IMR-90 (cell line): ENCODE results near the gene EIF4G3. TPM values are rescaled to one million over a fixed set of nuclear protein-coding genes. Genes with fewer than 3 reads are reported as not detected.

Source experiments
- ATAC-seq: fragments of 200-7000 bp; cut with Tn5 transposase; 2 replicates; pipeline ENCODE4 v1.9.1; 2020; ENCODE audit warnings: low read depth, mild to moderate bottlenecking, moderate library complexity
- BruUV-seq: library from RNA; stranded (reverse); fragments of 400-500 nt; replicated peaks from 2 replicates; lab custom pipeline; 2021; lab: Mats Ljungman, UMichigan
- CTCF ChIA-PET: fragments of 300-600 bp; formaldehyde crosslinking; extraction: SDS; loops from one replicate; lab custom pipeline; 2021; ENCODE audit warnings: antibody characterized with exemption; lab: Yijun Ruan, JAX
- POLR2A ChIA-PET: fragments of 300-600 bp; sonication (Branson Sonifier 250); formaldehyde crosslinking; loops from one replicate; lab custom pipeline; 2022; ENCODE audit warnings: antibody characterized with exemption; ENCODE audit not compliant: unreplicated experiment; lab: Charles Lee
- DNase-seq: peaks from one replicate; pipeline ENCODE4 v3.0.0; 2013
- H2AFZ ChIP-seq: replicated peaks from 2 replicates; pipeline ENCODE3; 2013; ENCODE audit warnings: low read length, mild to moderate bottlenecking; ENCODE audit not compliant: poor library complexity
- H2AK5ac ChIP-seq: 2 replicates; pipeline ENCODE4 v1.6.1; 2013; ENCODE audit warnings: low read depth, low read length, inconsistent platforms
- H2AK9ac ChIP-seq: replicated peaks from 2 replicates; pipeline ENCODE3; 2013; ENCODE audit warnings: mild to moderate bottlenecking, low read depth, low read length, moderate library complexity; ENCODE audit not compliant: poor library complexity
- H2BK120ac ChIP-seq: 2 replicates; pipeline ENCODE4 v1.6.1; 2013; ENCODE audit warnings: low read depth, low read length, inconsistent platforms
- H2BK15ac ChIP-seq: 3 replicates; pipeline ENCODE4 v1.6.1; 2013; ENCODE audit warnings: low read depth, low read length, inconsistent platforms
- H2BK20ac ChIP-seq: 2 replicates; pipeline ENCODE4 v1.6.1; 2013; ENCODE audit warnings: low read depth, mild to moderate bottlenecking, inconsistent platforms, low read length, moderate library complexity
- H2BK5ac ChIP-seq: 2 replicates; pipeline ENCODE4 v1.6.1; 2013; ENCODE audit warnings: mild to moderate bottlenecking, low read depth, low read length, inconsistent platforms; ENCODE audit not compliant: poor library complexity, severe bottlenecking
- H3K14ac ChIP-seq: replicated peaks from 2 replicates; pipeline ENCODE4 v1.6.1; 2013; ENCODE audit warnings: low read depth, low read length, inconsistent platforms
- H3K18ac ChIP-seq: 2 replicates; pipeline ENCODE4 v1.6.1; 2013; ENCODE audit warnings: low read depth, low read length, control low read depth
- H3K23ac ChIP-seq: 2 replicates; pipeline ENCODE4 v1.6.1; 2013; ENCODE audit warnings: low read depth, low read length, inconsistent platforms
- H3K27ac ChIP-seq: 2 replicates; pipeline ENCODE4 v1.5.1; 2013; ENCODE audit warnings: mild to moderate bottlenecking, control low read depth, low read length; ENCODE audit not compliant: insufficient read depth
- H3K27me3 ChIP-seq: 2 replicates; pipeline ENCODE4 v1.6.1; 2013; ENCODE audit warnings: low read length; ENCODE audit not compliant: control insufficient read depth, insufficient read depth
- H3K36me3 ChIP-seq: 2 replicates; pipeline ENCODE4 v1.6.1; 2013; ENCODE audit warnings: low read length, mixed read lengths; ENCODE audit not compliant: control insufficient read depth, insufficient read depth
- H3K4ac ChIP-seq: 2 replicates; pipeline ENCODE4 v1.6.1; 2013; ENCODE audit warnings: low read depth, low read length, inconsistent platforms
- H3K4me1 ChIP-seq: 2 replicates; pipeline ENCODE4 v1.6.1; 2013; ENCODE audit warnings: low read length, mixed read lengths; ENCODE audit not compliant: control insufficient read depth, insufficient read depth
- H3K4me2 ChIP-seq: 2 replicates; pipeline ENCODE4 v1.6.1; 2013; ENCODE audit warnings: low read depth, mild to moderate bottlenecking, control low read depth, low read length, moderate library complexity
- H3K4me3 ChIP-seq: 2 replicates; pipeline ENCODE4 v1.5.1; 2013; ENCODE audit warnings: low read depth, mild to moderate bottlenecking, control low read depth, low read length, moderate library complexity; ENCODE audit not compliant: insufficient read depth
- H3K56ac ChIP-seq: 2 replicates; pipeline ENCODE4 v1.6.1; 2013; ENCODE audit warnings: low read length, inconsistent platforms; ENCODE audit not compliant: insufficient read depth; ENCODE audit errors: extremely low read depth
- H3K79me1 ChIP-seq, 2 experiments: 2 replicates each; pipeline ENCODE4 v1.6.1; 2013; ENCODE audit warnings: low read length in 2 of 2, inconsistent platforms in 1 of 2, low read depth in 1 of 2
- H3K9ac ChIP-seq: 2 replicates; pipeline ENCODE4 v1.6.1; 2013; ENCODE audit warnings: low read depth, low read length, control low read depth
- H3K9me1 ChIP-seq: 2 replicates; pipeline ENCODE4 v1.6.1; 2013; ENCODE audit warnings: low read length, inconsistent platforms; ENCODE audit not compliant: insufficient read depth
- H3K9me3 ChIP-seq: 2 replicates; pipeline ENCODE4 v1.6.1; 2013; ENCODE audit warnings: low read length; ENCODE audit not compliant: control insufficient read depth, insufficient read depth
- H4K20me1 ChIP-seq: 2 replicates; pipeline ENCODE4 v1.6.1; 2013; ENCODE audit warnings: low read length, inconsistent platforms; ENCODE audit not compliant: insufficient read depth
- H4K5ac ChIP-seq: 2 replicates; pipeline ENCODE4 v1.6.1; 2013; ENCODE audit warnings: mild to moderate bottlenecking, low read depth, low read length, control low read depth
- H4K8ac ChIP-seq, 2 experiments: 2 replicates each; pipeline ENCODE4 v1.6.1; 2013; ENCODE audit warnings: low read depth in 2 of 2, low read length in 2 of 2, control low read depth in 1 of 2, inconsistent platforms in 1 of 2
- H4K91ac ChIP-seq: 2 replicates; pipeline ENCODE4 v1.6.1; 2013; ENCODE audit warnings: low read depth, low read length, inconsistent platforms; ENCODE audit not compliant: insufficient read depth
- CEBPB ChIP-seq: IDR thresholded peaks from 2 replicates; pipeline ENCODE4 v1.6.1; 2012; ENCODE audit warnings: low read depth, low read length, improper control_type of control experiment
- CHD1 ChIP-seq: IDR thresholded peaks from 2 replicates; pipeline ENCODE4 v1.6.1; 2012; ENCODE audit warnings: low read depth, low read length, improper control_type of control experiment
- MAZ ChIP-seq: IDR thresholded peaks from 2 replicates; pipeline ENCODE4 v1.6.1; 2012; ENCODE audit warnings: low read depth, mild to moderate bottlenecking, low read length, improper control_type of control experiment, moderate library complexity, borderline replicate concordance
- MXI1 ChIP-seq: IDR thresholded peaks from 2 replicates; pipeline ENCODE4 v1.6.1; 2012; ENCODE audit warnings: low read depth, mild to moderate bottlenecking, low read length, moderate library complexity, borderline replicate concordance
- RCOR1 ChIP-seq: IDR thresholded peaks from 2 replicates; pipeline ENCODE4 v1.6.1; 2012; ENCODE audit warnings: mild to moderate bottlenecking, low read length, improper control_type of control experiment; ENCODE audit not compliant: insufficient replicate concordance
- SMC3 ChIP-seq: fragments of 150-350 bp; IDR thresholded peaks from 2 replicates; pipeline ENCODE4 v1.6.1; 2016; ENCODE audit warnings: low read depth, mild to moderate bottlenecking, antibody characterized with exemption, low read length, moderate library complexity
- WGBS, 2 experiments: methylation state at CpG; one replicate each; pipeline versions ENCODE4 v1.1.5 to v1.1.7; 2013; ENCODE audit warnings: missing lambda C conversion rate in 2 of 2; ENCODE audit not compliant: insufficient read length in 1 of 2; ENCODE audit errors: extremely low coverage in 2 of 2; 5-methylcytosine and 5-hydroxymethylcytosine counted together
- dilution Hi-C: fragments of 300-500 bp; cut with HindIII; formaldehyde crosslinking; loops from one replicate; pipeline ENCODE4 v1.14.3; 2018; ENCODE audit warnings: low sequenced_read_pairs; ENCODE audit not compliant: unreplicated experiment
- in situ Hi-C: fragments of 300-500 bp; cut with MboI; formaldehyde crosslinking; loops from 3 replicates; pipeline ENCODE4 v1.14.3; 2019; ENCODE audit warnings: low sequenced_read_pairs, inconsistent platforms, mixed read lengths
- intact Hi-C: fragments of 100-400 bp; cut with micrococcal nuclease; formaldehyde crosslinking; loops from 2 replicates; pipeline ENCODE4 v1.10.0; 2022
- polyA plus RNA-seq, 3 experiments: library from polyadenylated mRNA; depleted of rRNA; stranded (reverse); fragments of >200 nt; gene quantifications; 2 replicates each; pipeline ENCODE4 v1.2.3, GENCODE V29; 2012; ENCODE audit warnings: low replicate concordance in 1 of 3
- total RNA-seq: library from RNA; depleted of rRNA; stranded (reverse); fragments of >200 nt; gene quantifications from 2 replicates; pipeline ENCODE4 v1.2.3, GENCODE V29; 2012

EIF4G3 gene
- total and polyA plus RNA-seq, 2 of the 4 experiments (the other 2 are of a cell fraction): 25.8 to 49.2 TPM

DNA sequence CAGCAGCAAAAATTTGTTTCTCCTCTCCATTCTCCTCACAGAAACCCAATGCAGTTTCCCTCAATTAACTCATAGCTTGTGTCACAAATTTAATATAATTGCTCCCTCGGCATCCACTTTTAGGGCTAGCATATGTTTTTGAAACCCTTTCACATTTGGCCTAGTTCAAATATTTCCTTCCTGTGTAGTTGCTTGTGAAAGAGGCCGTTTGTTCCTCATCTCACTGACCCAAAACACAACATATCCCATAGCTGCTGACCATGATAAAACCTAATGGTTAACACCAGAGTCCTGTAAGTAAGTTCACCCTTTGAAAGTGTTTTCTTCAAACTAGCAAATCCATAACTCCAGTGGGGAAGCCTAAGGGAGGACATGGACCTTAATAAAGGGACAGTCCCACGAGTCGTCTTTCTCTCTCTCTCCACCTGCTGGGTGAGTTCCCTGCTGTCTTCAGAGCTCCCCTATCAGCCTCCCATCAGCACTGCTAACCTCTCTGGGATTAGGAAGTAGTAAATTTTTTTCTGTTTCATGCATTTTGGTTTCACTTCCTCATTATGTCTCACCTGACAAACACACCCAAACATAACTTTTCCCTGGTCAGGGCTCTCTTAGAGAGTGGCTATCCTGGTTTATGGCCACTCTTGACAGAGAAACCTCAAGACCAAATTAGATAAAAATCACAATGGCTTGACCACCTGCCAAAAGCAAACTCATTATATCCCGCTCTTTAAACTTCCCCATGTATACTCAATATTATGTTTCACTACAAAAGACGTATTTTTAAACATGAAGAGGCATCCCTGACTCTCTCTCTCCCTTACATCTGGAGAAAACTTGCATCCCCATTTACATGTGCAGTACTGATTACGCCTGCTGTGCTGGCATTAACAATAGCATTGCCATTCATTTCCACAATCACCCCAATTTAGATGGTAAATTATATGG is 211.9 kb downstream of the EIF4G3 start:
- Histone ChIP-seq H2BK20ac (no peak overlapping the region), H3K9me1 (no peaks in the 10 kb centered on the region), H2BK15ac (no peak overlapping the region), H4K8ac (no peak overlapping the region), H3K18ac (no peak overlapping the region), H3K4me2 (no peak overlapping the region), H4K91ac (no peak overlapping the region), H3K36me3 (peaks cover 18% of the 10 kb centered on the region), H3K27ac (no peak overlapping the region), H3K4me1 (no peaks in the 10 kb centered on the region), H2AFZ (no peak overlapping the region), H2AK5ac (no peak overlapping the region), H3K4ac (no peak overlapping the region), H3K9me3 (no peaks in the 10 kb centered on the region), H4K5ac (no peak overlapping the region), H2BK120ac (no peak overlapping the region), H4K20me1 (no peaks in the 10 kb centered on the region), H2BK5ac (no peak overlapping the region), H3K23ac (no peak overlapping the region), H3K27me3 (no peaks in the 10 kb centered on the region), H3K4me3 (no peak overlapping the region), H3K14ac (no peak overlapping the region), H3K9ac (no peak overlapping the region), H3K79me1 (peaks cover 9 to 16% of the 10 kb centered on the region in 2 experiments; a peak in 2 of 4 replicates), H3K56ac (no peak overlapping the region), H2AK9ac (no peak overlapping the region)
- no peak for DNase-seq
- in situ Hi-C loops (no loop called here), dilution Hi-C loops (no loop called here), intact Hi-C loops (loop anchor here (5.0 kb wide), 1 partner anchor 118 kb away; no protein-coding TSS in a partner anchor)
- no peak for TF ChIP-seq SMC3
- no peak for TF ChIP-seq MXI1
- TF ChIP-seq RCOR1: no peak
- no peak for TF ChIP-seq CEBPB
- no peak for TF ChIP-seq MAZ
- TF ChIP-seq CHD1: no peak
- ChIA-PET CTCF (interaction anchor here (0.9 kb wide), 1 partner anchor 231 kb away, joined by 7 read pairs; no protein-coding TSS in a partner anchor), POLR2A (no interaction called here)
- no TSS peak for BruUV-seq
- WGBS, 2 experiments: 91% methylated on average over 2 of the region's 7 CpGs; no CpG with 5 or more reads in 1 of the 2 experiments
- no peak for ATAC-seq
